Measurements from ENCODE around the gene HARS2. TPM values are rescaled to one million over a fixed set of nuclear protein-coding genes. Genes with fewer than 3 reads are reported as not detected.

The HARS2 gene
- total RNA-seq = 10 to 100 TPM; 25.2 to 36.0 (median 27.0) TPM

GRCh38 chr5:140690941-140691924 is at the start of gene HARS2, which contains the start of gene HARS1:
TSS of gene HARS2 (plus strand) at chr5:140691455. CDS start at chr5:140691649, 194 bp downstream.
TSS of gene HARS1 (minus strand) at chr5:140691370. CDS start at chr5:140691304, 66 bp downstream.
- in situ Hi-C loops (cut with MboI; ENCODE audit: low sequenced_read_pairs in 4 of 4) (no loop called here), intact Hi-C loops (cut with DNase I; ENCODE audit: low total_unique reads) (loop anchor here (1.0 to 5.0 kb wide), 4 partner anchors 27 to 290 kb away; partner anchors contain the start of genes ANKHD1, IK, NDUFA2 and WDR55)
- Histone ChIP-seq H3K9me3 (no peaks in the 10 kb centered on the region), H3K36me3 (peaks cover 3 to 52% of the 10 kb centered on the region in 2 donors), H3K27me3 (no peaks in the 10 kb centered on the region), H3K4me3 (peak within 1 kb of the TSS; percentile 88 to 96 (median 90)), H3K4me1 (peaks cover 18 to 40% of the 10 kb centered on the region in 2 donors), H3K27ac (peak within 1 kb of the TSS; percentile 85 to 93 (median 90))
- ATAC-seq = peak; percentile 97 to 98
- DNase-seq = peak; percentile 87 to 90
- TF ChIP-seq CTCF (IDR thresholded peaks at IDR 0.05 in 4 of 5, conservative IDR thresholded peaks at IDR 0.05 in 1 of 5) = no peak
- TF ChIP-seq POLR2A (IDR thresholded peaks at IDR 0.05) = peak; percentile 38 to 78

GRCh38 chr5:140641716-140642115 is 49.5 kb upstream of the HARS2 start:
- DNase-seq = no peak
- ATAC-seq = no peak
- Histone ChIP-seq H3K27ac (no peak overlapping the region), H3K9me3 (no peaks in the 10 kb centered on the region), H3K4me3 (no peak overlapping the region), H3K27me3 (no peaks in the 10 kb centered on the region), H3K36me3 (peaks cover 0 to 29% of the 10 kb centered on the region in 2 donors), H3K4me1 (peaks cover 18% of the 10 kb centered on the region in 2 donors)
- intact Hi-C loops (cut with DNase I; ENCODE audit: low total_unique reads) = no loop called here
- TF ChIP-seq POLR2A (IDR thresholded peaks at IDR 0.05) (no peak), CTCF (IDR thresholded peaks at IDR 0.05 in 4 of 5, conservative IDR thresholded peaks at IDR 0.05 in 1 of 5) (no peak)
- in situ Hi-C loops (cut with MboI; ENCODE audit: low sequenced_read_pairs in 4 of 4) = loop anchor here (5.0 to 10.0 kb wide), 3 partner anchors 74 to 237 kb away; partner anchors contain the start of genes EIF4EBP3 (in 2 of the 4) and ANKHD1 (in 1 of the 4)

GRCh38 chr5:140642718-140643117 is 48.5 kb upstream of the HARS2 start:
- intact Hi-C loops (cut with DNase I; ENCODE audit: low total_unique reads) = no loop called here

More at GRCh38 chr5:140642718-140643117, 48.5 kb upstream of the HARS2 start:
- in situ Hi-C loops (cut with MboI; ENCODE audit: low sequenced_read_pairs in 4 of 4) = loop anchor here (5.0 to 10.0 kb wide), 3 partner anchors 75 to 238 kb away; partner anchors contain the start of genes EIF4EBP3 (in 2 of the 4) and ANKHD1 (in 1 of the 4)
- DNase-seq (no peak), ATAC-seq (no peak)
- TF ChIP-seq CTCF (IDR thresholded peaks at IDR 0.05 in 4 of 5, conservative IDR thresholded peaks at IDR 0.05 in 1 of 5) = no peak
- no peak for TF ChIP-seq POLR2A (IDR thresholded peaks at IDR 0.05)
- H3K27ac ChIP-seq = peak overlapping the region in 1 of 4 donors; percentile 11
- peaks cover 19 to 22% of the 10 kb centered on the region in 2 donors for H3K4me1 ChIP-seq
- H3K27me3 ChIP-seq = no peaks in the 10 kb centered on the region
- H3K9me3 ChIP-seq = no peaks in the 10 kb centered on the region
- H3K4me3 ChIP-seq = no peak overlapping the region
- H3K36me3 ChIP-seq = peaks cover 0 to 29% of the 10 kb centered on the region in 2 donors
